ENCODE measurements around the gene PLXND1. TPM values are rescaled to one million over a fixed set of nuclear protein-coding genes. Genes with fewer than 3 reads are reported as not detected.

The PLXND1 gene
- total RNA-seq, 1 donor from 2014 or later = 27.3 TPM

GRCh38 chr3:129583289-129583688 lies 23.2 kb downstream of the PLXND1 start:
- no peak overlapping the region for H3K4me3 ChIP-seq (ENCODE audit: low read depth, low read length)
- DNase-seq (ENCODE audit: low read depth) = no peak
- TF ChIP-seq CTCF (conservative IDR thresholded peaks at IDR 0.05; ENCODE audit: low read depth, low read length) = no peak

- no peak overlapping the region for H3K4me3 ChIP-seq (ENCODE audit: low read depth, low read length)
- DNase-seq (ENCODE audit: low read depth) = no peak
- no peak for TF ChIP-seq CTCF (conservative IDR thresholded peaks at IDR 0.05; ENCODE audit: low read depth, low read length)
These were observed 23.7 kb downstream of the PLXND1 start for GRCh38 chr3:129582799-129583198.

GRCh38 chr3:129581623-129582022 lies 24.9 kb downstream of the PLXND1 start:
- no peak overlapping the region for H3K4me3 ChIP-seq (ENCODE audit: low read depth, low read length)
- no peak for TF ChIP-seq CTCF (conservative IDR thresholded peaks at IDR 0.05; ENCODE audit: low read depth, low read length)
- no peak for DNase-seq (ENCODE audit: low read depth)

GRCh38 chr3:129579991-129580390 lies 26.5 kb downstream of the PLXND1 start:
- DNase-seq (ENCODE audit: low read depth) = no peak
- TF ChIP-seq CTCF (conservative IDR thresholded peaks at IDR 0.05; ENCODE audit: low read depth, low read length) = no peak
- no peak overlapping the region for H3K4me3 ChIP-seq (ENCODE audit: low read depth, low read length)

GRCh38 chr3:129577925-129578786 lies 28.3 kb downstream of the PLXND1 start:
- no peak for TF ChIP-seq CTCF (conservative IDR thresholded peaks at IDR 0.05; ENCODE audit: low read depth, low read length)
- H3K4me3 ChIP-seq (ENCODE audit: low read depth, low read length) = no peak overlapping the region
- no peak for DNase-seq (ENCODE audit: low read depth)

- H3K4me3 ChIP-seq (ENCODE audit: low read depth, low read length) = no peak overlapping the region
- no peak for DNase-seq (ENCODE audit: low read depth)
- no peak for TF ChIP-seq CTCF (conservative IDR thresholded peaks at IDR 0.05; ENCODE audit: low read depth, low read length)
These were observed 29.1 kb downstream of the PLXND1 start for GRCh38 chr3:129577366-129577765.
